ENCODE measurements around the gene B4GAT1. TPM values are rescaled to one million over a fixed set of nuclear protein-coding genes. Genes with fewer than 3 reads are reported as not detected.

Gene B4GAT1
- total RNA-seq, 1 donor from 2014 or later = 52.9 TPM

DNA sequence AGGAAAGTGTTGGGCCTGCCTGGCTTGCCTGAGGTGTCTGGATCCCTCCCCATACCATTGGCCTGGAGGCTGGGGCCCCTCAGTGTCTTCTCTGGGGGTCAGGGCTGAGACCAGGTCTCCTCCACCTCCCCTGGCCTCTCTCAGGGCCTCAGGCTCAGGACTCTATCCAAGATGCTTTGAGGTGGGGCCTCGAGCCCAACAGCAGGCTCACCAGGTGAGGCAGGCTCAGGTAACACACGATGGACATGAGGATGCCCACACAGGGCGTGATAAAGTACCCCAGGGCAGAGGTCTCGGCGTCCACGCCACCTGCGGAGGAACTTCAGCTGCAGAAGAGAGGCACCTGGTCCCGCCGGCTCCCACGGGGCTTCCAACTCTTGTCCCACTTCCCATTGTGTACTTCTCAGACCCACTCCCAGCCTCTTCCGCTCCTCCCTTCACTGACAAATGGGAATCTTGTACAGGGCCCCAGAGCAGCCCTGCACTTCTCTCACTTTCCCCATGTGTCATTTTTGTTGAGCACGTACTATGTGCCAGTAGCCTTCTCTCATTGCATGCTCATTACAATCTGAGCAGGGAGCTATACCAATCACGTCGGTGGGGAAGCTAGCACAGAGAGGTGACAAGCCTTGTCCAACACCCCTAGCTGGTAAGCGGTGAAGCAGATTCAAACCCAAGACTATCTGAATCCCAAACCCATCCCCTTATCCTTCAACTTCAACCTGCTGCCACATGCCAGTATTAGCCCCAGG is 20.3 kb upstream of the B4GAT1 start:
- no peak for TF ChIP-seq CTCF (IDR thresholded peaks at IDR 0.05; ENCODE audit: borderline replicate concordance)
- peaks cover 46% of the 10 kb centered on the region for H3K4me1 ChIP-seq
- H3K36me3 ChIP-seq = peaks cover 8% of the 10 kb centered on the region
- no peak overlapping the region for H3K27ac ChIP-seq (replicated peaks)
- H3K4me3 ChIP-seq = no peak overlapping the region
- H3K27me3 ChIP-seq (ENCODE audit: low read depth) = peaks cover 21% of the 10 kb centered on the region
- intact Hi-C loops (cut with micrococcal nuclease) = no loop called here
- no peaks in the 10 kb centered on the region for H3K9me3 ChIP-seq (replicated peaks)
- DNase-seq = no peak

GRCh38 chr11:66366844-66367477 is 19.5 kb upstream of the B4GAT1 start:
- H3K36me3 ChIP-seq = peaks cover 8% of the 10 kb centered on the region
- peaks cover 13% of the 10 kb centered on the region for H3K27me3 ChIP-seq (ENCODE audit: low read depth)
- DNase-seq = no peak
- no peak overlapping the region for H3K4me3 ChIP-seq
- intact Hi-C loops (cut with micrococcal nuclease) = no loop called here
- H3K4me1 ChIP-seq = peaks cover 38% of the 10 kb centered on the region
- no peak overlapping the region for H3K27ac ChIP-seq (replicated peaks)
- no peak for TF ChIP-seq CTCF (IDR thresholded peaks at IDR 0.05; ENCODE audit: borderline replicate concordance)
- H3K9me3 ChIP-seq (replicated peaks) = no peaks in the 10 kb centered on the region

DNA sequence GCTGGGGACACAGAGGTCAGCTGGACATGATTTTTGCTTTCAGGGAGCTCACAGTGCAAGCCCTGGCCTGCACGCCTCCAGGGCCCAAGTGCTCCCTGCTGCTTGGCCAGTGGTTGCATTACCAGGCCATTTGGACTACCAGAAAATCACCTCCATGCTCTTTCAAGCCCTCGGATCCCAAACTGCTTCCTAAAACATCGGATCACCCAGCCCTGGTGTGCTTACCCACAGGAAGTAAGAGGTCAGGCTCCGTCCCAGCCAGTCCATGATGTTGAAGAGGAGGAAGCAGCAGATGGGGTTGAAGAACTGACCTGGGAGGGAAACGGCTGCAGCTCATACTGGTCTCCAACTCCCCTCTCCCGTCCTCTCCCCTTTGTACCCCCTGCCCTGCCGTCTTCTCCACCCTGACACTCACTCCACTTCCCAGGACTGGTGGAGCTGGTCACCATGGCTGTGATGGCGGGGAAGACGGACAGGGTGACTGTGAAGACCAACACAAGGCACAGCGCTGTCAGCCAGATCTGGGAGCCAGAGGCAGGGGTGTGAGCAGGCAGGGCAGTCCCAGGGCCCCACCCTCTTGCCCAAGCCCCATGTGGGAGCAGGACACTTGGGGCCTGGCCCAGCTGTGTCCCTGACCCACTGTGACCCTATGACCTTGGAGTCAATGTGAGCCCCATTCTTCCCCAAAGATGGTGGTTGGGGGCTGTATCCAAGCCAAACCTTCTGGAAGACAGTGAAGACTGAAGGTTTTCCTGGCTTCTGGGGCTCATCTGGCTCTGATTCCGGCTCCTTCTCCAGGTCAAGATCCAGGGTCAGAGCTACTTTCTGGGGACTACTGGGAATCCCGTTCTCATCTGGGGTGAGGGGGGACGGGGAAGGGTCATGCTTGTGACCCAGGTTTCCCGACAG is 18.5 kb upstream of the B4GAT1 start:
- no peak overlapping the region for H3K27ac ChIP-seq (replicated peaks)
- DNase-seq = no peak
- H3K4me1 ChIP-seq = peaks cover 28% of the 10 kb centered on the region
- peaks cover 8% of the 10 kb centered on the region for H3K36me3 ChIP-seq
- intact Hi-C loops (cut with micrococcal nuclease) = no loop called here
- no peak overlapping the region for H3K4me3 ChIP-seq
- H3K9me3 ChIP-seq (replicated peaks) = no peaks in the 10 kb centered on the region
- no peak for TF ChIP-seq CTCF (IDR thresholded peaks at IDR 0.05; ENCODE audit: borderline replicate concordance)
- H3K27me3 ChIP-seq (ENCODE audit: low read depth) = peaks cover 3% of the 10 kb centered on the region

DNA sequence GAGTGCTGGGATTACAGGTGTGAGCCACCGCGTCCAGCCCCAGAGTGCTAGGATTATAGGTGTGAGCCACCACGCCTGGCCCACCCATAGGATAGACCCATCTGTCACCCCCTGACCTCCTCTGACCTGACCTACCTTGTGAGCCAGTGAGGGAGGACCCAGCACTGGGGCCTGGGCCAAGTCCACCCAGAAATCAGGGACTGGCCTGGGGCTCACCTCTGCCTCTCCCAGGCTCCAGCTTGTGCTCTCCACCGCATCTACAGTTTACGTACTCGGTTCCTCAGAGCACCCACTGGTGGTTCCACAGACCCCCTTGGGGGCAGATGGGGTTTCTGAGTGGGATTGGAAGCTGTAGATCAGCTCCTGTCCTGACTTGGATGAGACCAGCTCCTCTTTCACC is 17.7 kb upstream of the B4GAT1 start:
- no peak for TF ChIP-seq CTCF (IDR thresholded peaks at IDR 0.05; ENCODE audit: borderline replicate concordance)
- no peak overlapping the region for H3K27ac ChIP-seq (replicated peaks)
- DNase-seq = no peak
- H3K27me3 ChIP-seq (ENCODE audit: low read depth) = no peaks in the 10 kb centered on the region
- intact Hi-C loops (cut with micrococcal nuclease) = no loop called here
- H3K36me3 ChIP-seq = peaks cover 8% of the 10 kb centered on the region
- peaks cover 20% of the 10 kb centered on the region for H3K4me1 ChIP-seq
- H3K9me3 ChIP-seq (replicated peaks) = no peaks in the 10 kb centered on the region
- H3K4me3 ChIP-seq = no peak overlapping the region

- peaks cover 9% of the 10 kb centered on the region for H3K4me1 ChIP-seq
- H3K27me3 ChIP-seq (ENCODE audit: low read depth) = no peaks in the 10 kb centered on the region
- no peak for DNase-seq
- peak; percentile 63 for TF ChIP-seq CTCF (IDR thresholded peaks at IDR 0.05; ENCODE audit: borderline replicate concordance)
- no peak overlapping the region for H3K4me3 ChIP-seq
- intact Hi-C loops (cut with micrococcal nuclease) = no loop called here
- peaks cover 8% of the 10 kb centered on the region for H3K36me3 ChIP-seq
- H3K9me3 ChIP-seq (replicated peaks) = no peaks in the 10 kb centered on the region
- H3K27ac ChIP-seq (replicated peaks) = peak overlapping the region; percentile 12
Observed at GRCh38 chr11:66363805-66364535, 16.5 kb upstream of the B4GAT1 start.

Data from left ventricle myocardium inferior (tissue), 1 donor.